ENCODE measurements around the gene LDLRAD3. TPM values are rescaled to one million over a fixed set of nuclear protein-coding genes. Genes with fewer than 3 reads are reported as not detected.

The LDLRAD3 gene
- total and polyA plus RNA-seq, 4 donors = 2.2 to 14.3 (median 9.9) TPM

DNA sequence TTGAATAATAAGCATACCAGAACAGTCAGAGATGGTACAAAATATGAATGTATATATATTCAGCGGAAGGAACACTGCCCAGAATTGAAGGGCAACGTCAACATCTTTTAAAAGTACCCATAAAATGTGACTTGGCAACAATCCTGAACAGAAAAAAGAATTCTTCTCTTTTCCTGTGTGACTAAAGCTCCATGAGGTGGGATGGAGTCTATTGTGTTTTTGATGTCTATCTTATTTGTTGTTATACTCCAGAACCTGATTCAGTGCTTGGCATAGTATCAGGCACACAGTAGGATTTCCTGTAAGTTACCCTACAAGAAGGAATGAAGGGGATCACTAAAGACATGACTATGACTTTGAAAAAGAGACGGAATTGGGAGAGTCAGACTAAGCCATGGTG lies 10.3 kb downstream of the LDLRAD3 start:
- Histone ChIP-seq H3K4me3 (no peak overlapping the region), H3K27ac (ENCODE audit: low read depth in 1 of 2, low read length in 1 of 2) (no peak overlapping the region), H3K9me3 (ENCODE audit: control insufficient read depth in 4 of 4, insufficient read depth in 3 of 4, low read length in 3 of 4) (no peaks in the 10 kb centered on the region), H3K4me1 (ENCODE audit: control insufficient read depth in 5 of 5, insufficient read depth in 5 of 5, low read length in 5 of 5) (peaks cover 0 to 6% (median 0%) of the 10 kb centered on the region in 5 donors), H3K9ac (ENCODE audit: insufficient read depth in 1 of 2, low read length in 2 of 2) (no peak overlapping the region), H3K27me3 (ENCODE audit: control insufficient read depth in 3 of 3, insufficient read depth in 3 of 3, low read length in 2 of 3) (no peaks in the 10 kb centered on the region), H3K36me3 (ENCODE audit: control insufficient read depth in 4 of 4, insufficient read depth in 4 of 4, low read length in 4 of 4) (no peaks in the 10 kb centered on the region)
- WGBS, 2 donors = 84 to 88% methylated on average over 3 of the region's 3 CpGs
- ATAC-seq (ENCODE audit: insufficient read depth, low FRiP score) (no peak), DNase-seq (no peak)
- TF ChIP-seq, protein P1, sequence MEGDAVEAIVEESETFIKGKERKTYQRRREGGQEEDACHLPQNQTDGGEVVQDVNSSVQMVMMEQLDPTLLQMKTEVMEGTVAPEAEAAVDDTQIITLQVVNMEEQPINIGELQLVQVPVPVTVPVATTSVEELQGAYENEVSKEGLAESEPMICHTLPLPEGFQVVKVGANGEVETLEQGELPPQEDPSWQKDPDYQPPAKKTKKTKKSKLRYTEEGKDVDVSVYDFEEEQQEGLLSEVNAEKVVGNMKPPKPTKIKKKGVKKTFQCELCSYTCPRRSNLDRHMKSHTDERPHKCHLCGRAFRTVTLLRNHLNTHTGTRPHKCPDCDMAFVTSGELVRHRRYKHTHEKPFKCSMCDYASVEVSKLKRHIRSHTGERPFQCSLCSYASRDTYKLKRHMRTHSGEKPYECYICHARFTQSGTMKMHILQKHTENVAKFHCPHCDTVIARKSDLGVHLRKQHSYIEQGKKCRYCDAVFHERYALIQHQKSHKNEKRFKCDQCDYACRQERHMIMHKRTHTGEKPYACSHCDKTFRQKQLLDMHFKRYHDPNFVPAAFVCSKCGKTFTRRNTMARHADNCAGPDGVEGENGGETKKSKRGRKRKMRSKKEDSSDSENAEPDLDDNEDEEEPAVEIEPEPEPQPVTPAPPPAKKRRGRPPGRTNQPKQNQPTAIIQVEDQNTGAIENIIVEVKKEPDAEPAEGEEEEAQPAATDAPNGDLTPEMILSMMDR (IDR thresholded peaks at IDR 0.05; ENCODE audit: control extremely low read depth, extremely low read depth) = no peak

DNA sequence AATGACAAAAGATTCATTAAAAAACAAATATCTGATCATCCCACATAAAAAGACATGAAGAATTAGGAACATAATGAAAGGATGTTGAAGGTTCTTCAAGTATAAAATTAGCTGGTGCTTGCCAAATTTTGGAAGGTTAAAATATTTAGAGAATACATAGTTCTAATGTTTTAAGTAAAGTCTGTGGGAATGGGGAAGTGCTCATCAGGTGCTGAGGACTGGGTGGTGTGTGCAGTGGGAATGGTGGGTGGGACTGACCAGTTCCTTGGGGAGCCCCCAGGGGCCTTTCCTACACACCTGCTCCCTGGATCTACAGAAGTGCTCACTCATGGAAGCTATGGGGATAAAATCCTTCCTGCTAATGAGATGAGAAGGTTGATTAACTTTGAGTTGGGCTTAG lies 11.8 kb downstream of the LDLRAD3 start:
- DNase-seq (no peak), ATAC-seq (ENCODE audit: insufficient read depth, low FRiP score) (no peak)
- H3K4me1 ChIP-seq (ENCODE audit: control insufficient read depth in 5 of 5, insufficient read depth in 5 of 5, low read length in 5 of 5) = peaks cover 0 to 6% (median 0%) of the 10 kb centered on the region in 5 donors
- no peak overlapping the region for H3K4me3 ChIP-seq
- no peak overlapping the region for H3K9ac ChIP-seq (ENCODE audit: insufficient read depth in 1 of 2, low read length in 2 of 2)
- no peak overlapping the region for H3K27ac ChIP-seq (ENCODE audit: low read depth in 1 of 2, low read length in 1 of 2)
- no peaks in the 10 kb centered on the region for H3K27me3 ChIP-seq (ENCODE audit: control insufficient read depth in 3 of 3, insufficient read depth in 3 of 3, low read length in 2 of 3)
- H3K9me3 ChIP-seq (ENCODE audit: control insufficient read depth in 4 of 4, insufficient read depth in 3 of 4, low read length in 3 of 4) = no peaks in the 10 kb centered on the region
- TF ChIP-seq, protein P1 (IDR thresholded peaks at IDR 0.05; ENCODE audit: control extremely low read depth, extremely low read depth) = no peak
- H3K36me3 ChIP-seq (ENCODE audit: control insufficient read depth in 4 of 4, insufficient read depth in 4 of 4, low read length in 4 of 4) = no peaks in the 10 kb centered on the region

DNA sequence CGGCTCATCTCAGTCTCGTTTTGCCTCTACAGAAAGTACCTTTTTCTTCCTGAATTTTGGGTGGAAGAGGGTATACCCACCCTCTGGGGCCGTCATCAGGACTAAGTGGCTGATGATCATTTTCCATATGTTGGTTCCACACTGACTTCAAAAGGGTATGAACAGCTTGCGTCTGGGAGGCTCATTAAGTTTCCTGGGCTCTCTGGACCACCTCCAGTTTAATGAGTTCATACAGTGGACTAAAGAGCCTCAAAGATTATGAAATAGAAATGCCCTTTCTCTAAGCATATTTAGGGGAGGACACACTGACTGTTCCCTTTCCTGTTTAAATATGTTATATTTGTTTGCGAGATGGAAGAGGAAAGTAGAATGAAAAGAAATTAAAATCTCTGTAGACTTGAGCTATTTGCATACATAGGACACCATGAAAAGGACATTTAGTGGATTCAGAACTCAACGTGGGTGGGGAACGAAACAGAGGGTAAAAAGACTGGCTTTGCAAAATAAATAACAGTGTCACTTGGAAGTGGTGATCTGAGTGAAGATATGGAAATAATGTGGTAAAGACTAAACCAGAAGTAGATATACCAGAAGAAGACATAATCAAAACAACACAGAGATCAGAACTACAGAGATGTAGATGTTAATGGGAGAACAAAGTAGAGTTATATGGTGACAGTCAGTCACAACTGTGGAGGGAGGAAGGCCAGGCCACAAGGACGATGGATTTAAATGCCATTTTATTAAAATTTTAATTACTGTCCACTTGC lies 18.7 kb downstream of the LDLRAD3 start:
- Histone ChIP-seq H3K27me3 (ENCODE audit: control insufficient read depth in 3 of 3, insufficient read depth in 3 of 3, low read length in 2 of 3) (no peaks in the 10 kb centered on the region), H3K4me3 (no peak overlapping the region), H3K4me1 (ENCODE audit: control insufficient read depth in 5 of 5, insufficient read depth in 5 of 5, low read length in 5 of 5) (peaks cover 0 to 11% (median 2%) of the 10 kb centered on the region in 5 donors), H3K9me3 (ENCODE audit: control insufficient read depth in 4 of 4, insufficient read depth in 3 of 4, low read length in 3 of 4) (no peaks in the 10 kb centered on the region), H3K27ac (ENCODE audit: low read depth in 1 of 2, low read length in 1 of 2) (peak overlapping the region in 1 of 2 donors; percentile 22), H3K36me3 (ENCODE audit: control insufficient read depth in 4 of 4, insufficient read depth in 4 of 4, low read length in 4 of 4) (no peaks in the 10 kb centered on the region), H3K9ac (ENCODE audit: insufficient read depth in 1 of 2, low read length in 2 of 2) (no peak overlapping the region)
- WGBS, 2 donors = 76 to 88% methylated on average over 8 of the region's 8 CpGs
- TF ChIP-seq, protein P1 (IDR thresholded peaks at IDR 0.05; ENCODE audit: control extremely low read depth, extremely low read depth) = no peak
- DNase-seq (peak; percentile 58 to 87 (median 86)), ATAC-seq (ENCODE audit: insufficient read depth, low FRiP score) (no peak)

Measured in lung (tissue), 12 donors.